ENCODE data around the gene SPATA6L. TPM values are rescaled to one million over a fixed set of nuclear protein-coding genes. Genes with fewer than 3 reads are reported as not detected.

SPATA6L gene
- polyA plus RNA-seq (ENCODE audit: insufficient read length in 4 of 4): 1 to 10 TPM; 2.1 to 6.6 (median 4.3) TPM

GRCh38 chr9:4666042-4666699, at the start of gene SPATA6L:
Gene SPATA6L (minus strand): TSS chr9:4666480. CDS start chr9:4666250, 230 bp downstream.
- DNase-seq (ENCODE audit: low read depth in 4 of 4, low spot score in 2 of 4): no peak

DNA sequence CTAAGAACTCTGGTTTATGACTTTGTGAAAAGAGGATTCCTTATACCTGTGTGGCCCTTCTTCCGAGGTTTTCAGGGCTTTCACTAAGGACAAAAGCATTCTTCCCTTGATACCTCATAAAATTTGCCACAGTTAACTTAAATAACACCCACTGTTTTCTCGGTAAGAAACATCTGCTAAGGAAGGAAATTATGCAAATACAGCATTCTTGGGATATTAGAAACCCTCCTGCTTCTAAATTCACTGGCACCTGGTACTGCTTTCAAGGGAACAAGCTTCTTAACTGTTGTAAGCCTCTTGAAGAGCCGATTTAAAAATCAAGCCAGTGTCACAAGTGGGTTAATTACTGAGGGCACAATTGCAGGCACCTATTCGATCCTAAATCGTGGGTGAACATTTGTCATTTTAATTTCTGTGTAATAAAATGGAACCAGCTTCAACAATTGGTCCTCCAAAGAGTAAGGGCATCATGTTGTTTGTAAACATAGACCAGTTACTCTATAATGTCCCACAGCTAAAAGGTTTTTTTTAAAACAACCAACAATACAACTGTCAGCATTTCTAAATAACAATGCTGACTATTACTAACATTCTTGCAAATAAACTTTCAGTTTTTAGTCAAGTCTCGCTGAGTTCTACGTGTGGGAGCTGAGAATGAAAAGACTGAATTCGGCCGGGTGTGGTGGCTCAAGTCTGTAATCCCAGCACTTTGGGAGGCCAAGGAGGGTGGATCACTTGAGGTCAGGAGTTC, 48.2 kb upstream of the SPATA6L start:
- DNase-seq (ENCODE audit: low read depth in 4 of 4, low spot score in 2 of 4): no peak

DNA sequence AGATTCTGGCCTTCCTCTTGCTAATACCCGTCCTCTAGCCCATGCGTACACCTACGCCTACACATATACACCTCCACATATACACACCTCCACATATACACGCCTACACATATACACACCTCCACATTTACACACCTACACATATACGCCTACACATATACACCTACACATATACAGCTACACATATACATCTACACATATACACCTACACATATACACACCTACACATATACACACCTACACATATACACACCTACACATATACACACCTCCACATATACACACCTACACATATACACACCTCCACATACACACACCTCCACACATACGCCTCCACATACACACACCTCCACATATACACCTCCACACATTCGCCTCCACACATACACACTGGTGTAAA, 47.6 kb upstream of the SPATA6L start:
- no peak for DNase-seq (ENCODE audit: low read depth in 4 of 4, low spot score in 2 of 4)

DNA sequence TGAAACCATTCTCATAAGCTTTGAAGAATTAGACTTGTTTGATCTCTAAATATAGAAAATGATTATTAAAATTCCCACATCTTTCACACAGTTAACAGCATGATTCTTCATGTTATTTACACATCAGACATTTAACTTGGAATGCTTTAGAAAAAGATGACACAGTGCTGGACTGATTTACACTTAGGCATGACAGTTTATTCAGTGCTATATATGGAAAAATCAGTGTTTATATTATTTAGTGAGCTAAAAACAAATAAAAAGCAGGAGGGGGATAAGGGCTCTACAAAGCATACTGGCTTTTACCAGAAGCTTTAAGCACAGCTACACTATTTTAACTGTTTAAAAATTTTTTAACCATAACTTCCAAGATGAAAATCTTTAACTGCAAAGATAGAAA, 43.1 kb upstream of the SPATA6L start:
- no peak for DNase-seq (ENCODE audit: low read depth in 4 of 4, low spot score in 2 of 4)

- DNase-seq (ENCODE audit: low read depth in 4 of 4, low spot score in 2 of 4): no peak
These were observed 40.8 kb upstream of the SPATA6L start for GRCh38 chr9:4706971-4707622.

DNA sequence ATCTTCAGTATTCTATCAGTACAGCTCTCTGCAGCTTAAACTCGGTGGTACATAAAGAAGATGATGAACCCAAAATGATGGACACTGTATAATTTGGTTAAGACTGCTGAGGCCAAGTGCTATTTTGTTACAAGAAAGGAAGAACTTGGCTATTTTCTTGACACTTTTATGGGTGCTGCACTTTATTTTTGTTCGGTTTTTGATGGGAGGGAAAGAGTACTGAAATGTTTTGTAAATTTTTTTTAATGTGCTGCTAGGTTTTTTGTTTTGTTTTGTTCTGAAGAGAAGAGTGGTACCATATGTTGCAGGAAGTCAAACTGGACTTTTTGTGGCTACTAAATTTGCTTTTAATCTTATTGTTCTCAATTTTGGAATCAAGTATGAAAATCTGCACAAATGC, 39.7 kb upstream of the SPATA6L start:
- no peak for DNase-seq (ENCODE audit: low read depth in 4 of 4, low spot score in 2 of 4)

- no peak for DNase-seq (ENCODE audit: low read depth in 4 of 4, low spot score in 2 of 4)
These were observed 37.8 kb upstream of the SPATA6L start for GRCh38 chr9:4704129-4704528.

GRCh38 chr9:4701526-4701925, 35.2 kb upstream of the SPATA6L start:
- DNase-seq (ENCODE audit: low read depth in 4 of 4, low spot score in 2 of 4): no peak

- no peak for DNase-seq (ENCODE audit: low read depth in 4 of 4, low spot score in 2 of 4)
These were observed 34.7 kb upstream of the SPATA6L start for GRCh38 chr9:4700932-4701331.

- DNase-seq (ENCODE audit: low read depth in 4 of 4, low spot score in 2 of 4): no peak
These were observed 33.8 kb upstream of the SPATA6L start for GRCh38 chr9:4700091-4700490.

DNA sequence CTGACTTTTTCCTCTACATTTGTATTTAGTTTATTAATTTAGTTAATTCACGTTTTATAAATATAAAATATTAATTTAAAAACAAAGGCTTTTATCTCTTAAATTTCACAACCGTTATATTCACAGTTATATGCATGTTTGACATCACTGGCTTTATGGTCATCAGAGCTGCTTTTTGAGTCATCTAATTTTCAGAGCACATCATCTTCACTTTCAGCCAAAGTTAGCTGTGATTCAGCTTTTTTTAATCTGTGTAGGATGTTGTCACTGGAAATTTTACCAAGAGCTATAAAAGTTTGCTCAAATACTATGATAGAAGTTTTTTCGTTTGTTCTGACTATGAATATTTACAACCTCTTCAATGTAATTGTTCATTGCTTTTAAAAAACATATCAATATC, 25.5 kb upstream of the SPATA6L start:
- DNase-seq (ENCODE audit: low read depth in 4 of 4, low spot score in 2 of 4): no peak

GRCh38 chr9:4690144-4690543, 23.9 kb upstream of the SPATA6L start:
- DNase-seq (ENCODE audit: low read depth in 4 of 4, low spot score in 2 of 4): no peak

GRCh38 chr9:4689687-4690104, 23.4 kb upstream of the SPATA6L start:
- DNase-seq (ENCODE audit: low read depth in 4 of 4, low spot score in 2 of 4): no peak

GRCh38 chr9:4689021-4689420, 22.7 kb upstream of the SPATA6L start:
- no peak for DNase-seq (ENCODE audit: low read depth in 4 of 4, low spot score in 2 of 4)

DNA sequence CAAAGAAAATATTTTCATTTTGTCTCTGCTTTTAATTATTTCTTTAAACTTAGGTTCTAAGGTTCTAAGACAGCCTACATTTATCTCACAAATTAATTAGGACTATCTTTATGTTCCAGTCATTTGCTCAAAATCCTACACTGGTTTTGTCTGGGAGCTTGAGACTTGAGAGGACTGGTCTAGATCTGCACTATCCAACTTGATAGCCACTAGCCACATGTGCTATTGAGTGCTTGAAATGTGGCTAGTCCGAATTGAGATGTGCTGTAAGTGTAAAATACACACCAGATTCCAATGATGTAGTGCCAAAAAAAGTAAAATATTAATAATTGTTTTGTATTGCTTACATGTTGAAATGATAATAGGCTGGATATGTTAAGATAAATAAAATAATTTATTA, 20.3 kb upstream of the SPATA6L start:
- DNase-seq (ENCODE audit: low read depth in 4 of 4, low spot score in 2 of 4): no peak

DNA sequence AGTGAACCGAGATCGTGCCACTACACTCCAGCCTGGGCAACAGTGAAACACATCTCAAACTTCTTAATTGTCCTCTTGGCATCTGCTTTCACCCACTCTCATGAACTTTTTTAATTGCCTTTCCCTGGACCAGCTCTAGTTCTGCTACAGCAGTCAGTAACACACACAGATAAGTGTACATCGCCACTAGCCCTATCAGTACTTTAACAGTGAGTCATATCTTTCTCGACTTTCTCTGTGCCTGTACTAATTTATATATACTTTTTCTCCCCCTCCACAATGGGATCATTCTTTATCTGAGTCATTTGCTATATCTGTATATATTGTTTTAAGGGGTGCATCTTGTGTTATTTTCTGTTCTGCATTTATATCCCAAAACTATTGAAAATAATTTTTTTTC, 19.8 kb upstream of the SPATA6L start:
- DNase-seq (ENCODE audit: low read depth in 4 of 4, low spot score in 2 of 4): no peak

GRCh38 chr9:4684820-4685219, 18.5 kb upstream of the SPATA6L start:
- DNase-seq (ENCODE audit: low read depth in 4 of 4, low spot score in 2 of 4): no peak

GRCh38 chr9:4680750-4681149, 14.5 kb upstream of the SPATA6L start:
- no peak for DNase-seq (ENCODE audit: low read depth in 4 of 4, low spot score in 2 of 4)

GRCh38 chr9:4680173-4680525, 13.9 kb upstream of the SPATA6L start:
- no peak for DNase-seq (ENCODE audit: low read depth in 4 of 4, low spot score in 2 of 4)

- peak in 3 of 4 donors; percentile 91 to 96 (median 92) for DNase-seq (ENCODE audit: low read depth in 4 of 4, low spot score in 2 of 4)
These were observed 13.2 kb upstream of the SPATA6L start, which contains the start of gene CDC37L1 for GRCh38 chr9:4679268-4680172. Gene CDC37L1 (plus strand): TSS chr9:4679569. CDS start chr9:4679768, 199 bp downstream.

Measured in left renal cortex interstitium (tissue), 4 donors.